DMS114 treated with DMSO at 0.1 percent for 48 hours (cell line): ENCODE data around the gene INS.

ENCODE experiments used
- DNase-seq: peaks from one replicate; lab custom pipeline; 2025; ENCODE audit not compliant: unreplicated experiment; lab: John Stamatoyannopoulos, UW

Gene INS

GRCh38 chr11:2148595-2148994, 12.4 kb downstream of the INS start:
- no peak for DNase-seq

- DNase-seq: no peak
Measured at GRCh38 chr11:2147391-2147790, 13.6 kb downstream of the INS start.

- DNase-seq: no peak
Measured at GRCh38 chr11:2146051-2146450, 15.0 kb downstream of the INS start.

GRCh38 chr11:2144544-2145248, 16.3 kb downstream of the INS start:
- no peak for DNase-seq

- DNase-seq: no peak
Measured at GRCh38 chr11:2143799-2144543, 17.0 kb downstream of the INS start.

- no peak for DNase-seq
Measured at GRCh38 chr11:2143477-2143798, 17.6 kb downstream of the INS start.

GRCh38 chr11:2142762-2143202, 18.2 kb downstream of the INS start:
- no peak for DNase-seq

- no peak for DNase-seq
Measured at GRCh38 chr11:2142300-2142759, 18.7 kb downstream of the INS start.

- DNase-seq: no peak
Measured at GRCh38 chr11:2140411-2141400, 20.3 kb downstream of the INS start.

- DNase-seq: no peak
Measured at GRCh38 chr11:2139621-2140337, 21.2 kb downstream of the INS start.

- no peak for DNase-seq
Measured at GRCh38 chr11:2139123-2139521, 21.9 kb downstream of the INS start, which contains the start of gene IGF2. TSS of gene IGF2 (minus strand) at chr11:2139389. CDS start at chr11:2135523, 3,866 bp downstream.

- DNase-seq: no peak
Measured at GRCh38 chr11:2138431-2139122, 22.4 kb downstream of the INS start.

- DNase-seq: no peak
Measured at GRCh38 chr11:2138068-2138430, 23.0 kb downstream of the INS start.

- DNase-seq: peak; percentile 45
Measured at GRCh38 chr11:2137202-2138067, 23.6 kb downstream of the INS start.

GRCh38 chr11:2136952-2137201, 24.1 kb downstream of the INS start:
- no peak for DNase-seq

GRCh38 chr11:2136209-2136951, 24.6 kb downstream of the INS start:
- DNase-seq: no peak

- DNase-seq: no peak
Measured at GRCh38 chr11:2135648-2136201, 25.3 kb downstream of the INS start.

GRCh38 chr11:2135018-2135569, 25.9 kb downstream of the INS start:
- no peak for DNase-seq
